Sigmoid colon (tissue), 7 donors: ENCODE measurements around the gene LRRC7. TPM values are rescaled to one million over a fixed set of nuclear protein-coding genes. Genes with fewer than 3 reads are reported as not detected.
"Not testable (repeated sequence)": the region's sequence is repeated elsewhere in the genome, so short reads cannot be mapped to it uniquely, and the experiment has no call there.

Source experiments
- DNase-seq: peaks from one replicate; pipeline ENCODE4 v3.0.0-alpha.2; 2019
- H3K27ac ChIP-seq, 4 donors: fragments of 200-600 bp; sonication (generic); one replicate each; pipeline ENCODE4 v1.5.1; 2016 to 2019; ENCODE audit warnings: mild to moderate bottlenecking in 1 of 4
- H3K27me3 ChIP-seq, 3 donors: fragments of 200-600 bp; sonication (generic); one replicate each; pipeline ENCODE4 v1.5.1; 2019; ENCODE audit warnings: mild to moderate bottlenecking in 1 of 3
- H3K36me3 ChIP-seq, 4 donors: fragments of 200-600 bp; sonication (generic); one replicate each; pipeline ENCODE4 v1.5.1; 2016 to 2019
- H3K4me1 ChIP-seq, 4 donors: fragments of 200-600 bp; sonication (generic); one replicate each; pipeline ENCODE4 v1.5.1; 2017 to 2019
- H3K4me3 ChIP-seq, 4 donors: fragments of 200-600 bp; sonication (generic); one replicate each; pipeline ENCODE4 v1.5.1; 2017 to 2019; ENCODE audit warnings: mild to moderate bottlenecking in 2 of 4, moderate library complexity in 1 of 4
- H3K9me3 ChIP-seq, 4 donors: fragments of 200-600 bp in 3 of 4; sonication (generic) in 3 of 4; one replicate each; pipeline versions ENCODE4 v1.5.1 to v1.6.1; 2013 to 2019
- EP300 ChIP-seq, 4 donors: sonication (generic); formaldehyde crosslinking; IDR thresholded peaks; one replicate each; pipeline ENCODE4 v1.6.1; 2017; ENCODE audit warnings: antibody characterized with exemption in 4 of 4
- POLR2A ChIP-seq, 2 donors: fragments of 450-650 bp; IDR thresholded peaks; one replicate each; pipeline ENCODE4 v1.6.1; 2016; ENCODE audit warnings: antibody characterized with exemption in 2 of 2, mild to moderate bottlenecking in 2 of 2, moderate library complexity in 2 of 2
- POLR2AphosphoS5 ChIP-seq, 4 donors: sonication (generic); formaldehyde crosslinking; IDR thresholded peaks; one replicate each; pipeline ENCODE4 v1.6.1; 2017; ENCODE audit warnings: antibody characterized with exemption in 4 of 4
- WGBS, 2 donors: extraction: QIAGEN DNeasy Blood & Tissue Kit; methylation state at CpG; one replicate each; pipeline ENCODE4 v1.1.7; 2013; 5-methylcytosine and 5-hydroxymethylcytosine counted together
- intact Hi-C: fragments of 100-400 bp; cut with DNase I; formaldehyde crosslinking; loops from one replicate; pipeline ENCODE4 v1.15.1; 2023
- polyA plus RNA-seq, 3 donors: library from polyadenylated mRNA; stranded (reverse); fragments of 200-250 nt; gene quantifications; one replicate each; pipeline ENCODE4 v1.2.3, GENCODE V29; 2013
- total RNA-seq, 4 donors: library from RNA; depleted of rRNA; stranded (reverse); fragments of >200 nt; gene quantifications; one replicate each; pipeline ENCODE4 v1.1.0, GENCODE V29; 2016
- TF ChIP-seq, protein P1 (sequence below), 4 experiments: fragments of 450-650 bp in 3 of 4; fragments of 200-600 bp in 1 of 4; IDR thresholded peaks; one replicate each; pipeline ENCODE4 v1.5.1; 2016 to 2019; ENCODE audit warnings: antibody characterized with exemption in 4 of 4, mild to moderate bottlenecking in 3 of 4, moderate library complexity in 2 of 4
- donor health status: healthy with polysubstance abuse.
- donor health status: Bipolar disorder and iron deficiency.
- donor health status: healthy.

Gene LRRC7
- total and polyA plus RNA-seq, 7 donors: 0.16 to 1.9 (median 0.41) TPM; not detected in 2

DNA sequence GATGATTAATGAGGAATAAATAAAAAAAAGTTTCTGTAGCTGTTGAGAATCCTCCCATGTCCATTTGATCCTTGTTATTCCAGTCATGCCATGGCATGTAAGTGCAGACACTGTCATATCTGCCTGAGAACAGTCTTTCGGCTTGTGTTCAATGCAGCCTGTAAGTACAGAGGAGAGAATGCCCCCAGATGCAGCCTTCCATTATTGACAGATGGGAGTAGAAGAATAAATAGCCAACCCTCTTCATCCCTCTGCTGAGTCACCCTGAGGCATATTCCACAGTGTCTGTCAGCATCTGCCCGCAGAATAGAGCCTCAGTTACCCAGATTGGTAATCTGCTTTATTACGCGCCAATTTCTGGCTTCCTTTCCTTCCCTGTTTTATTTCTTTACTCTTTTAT is 139.4 kb downstream of the LRRC7 start:
- TF ChIP-seq POLR2A (IDR thresholded peaks at IDR 0.05): no peak
- TF ChIP-seq, protein P1, sequence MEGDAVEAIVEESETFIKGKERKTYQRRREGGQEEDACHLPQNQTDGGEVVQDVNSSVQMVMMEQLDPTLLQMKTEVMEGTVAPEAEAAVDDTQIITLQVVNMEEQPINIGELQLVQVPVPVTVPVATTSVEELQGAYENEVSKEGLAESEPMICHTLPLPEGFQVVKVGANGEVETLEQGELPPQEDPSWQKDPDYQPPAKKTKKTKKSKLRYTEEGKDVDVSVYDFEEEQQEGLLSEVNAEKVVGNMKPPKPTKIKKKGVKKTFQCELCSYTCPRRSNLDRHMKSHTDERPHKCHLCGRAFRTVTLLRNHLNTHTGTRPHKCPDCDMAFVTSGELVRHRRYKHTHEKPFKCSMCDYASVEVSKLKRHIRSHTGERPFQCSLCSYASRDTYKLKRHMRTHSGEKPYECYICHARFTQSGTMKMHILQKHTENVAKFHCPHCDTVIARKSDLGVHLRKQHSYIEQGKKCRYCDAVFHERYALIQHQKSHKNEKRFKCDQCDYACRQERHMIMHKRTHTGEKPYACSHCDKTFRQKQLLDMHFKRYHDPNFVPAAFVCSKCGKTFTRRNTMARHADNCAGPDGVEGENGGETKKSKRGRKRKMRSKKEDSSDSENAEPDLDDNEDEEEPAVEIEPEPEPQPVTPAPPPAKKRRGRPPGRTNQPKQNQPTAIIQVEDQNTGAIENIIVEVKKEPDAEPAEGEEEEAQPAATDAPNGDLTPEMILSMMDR (IDR thresholded peaks at IDR 0.05): no peak
- no peak for TF ChIP-seq POLR2AphosphoS5 (IDR thresholded peaks at IDR 0.05)
- TF ChIP-seq EP300 (IDR thresholded peaks at IDR 0.05): no peak
- WGBS, 2 donors: 74 to 85% methylated on average over 4 of the region's 4 CpGs
- no peak for DNase-seq

DNA sequence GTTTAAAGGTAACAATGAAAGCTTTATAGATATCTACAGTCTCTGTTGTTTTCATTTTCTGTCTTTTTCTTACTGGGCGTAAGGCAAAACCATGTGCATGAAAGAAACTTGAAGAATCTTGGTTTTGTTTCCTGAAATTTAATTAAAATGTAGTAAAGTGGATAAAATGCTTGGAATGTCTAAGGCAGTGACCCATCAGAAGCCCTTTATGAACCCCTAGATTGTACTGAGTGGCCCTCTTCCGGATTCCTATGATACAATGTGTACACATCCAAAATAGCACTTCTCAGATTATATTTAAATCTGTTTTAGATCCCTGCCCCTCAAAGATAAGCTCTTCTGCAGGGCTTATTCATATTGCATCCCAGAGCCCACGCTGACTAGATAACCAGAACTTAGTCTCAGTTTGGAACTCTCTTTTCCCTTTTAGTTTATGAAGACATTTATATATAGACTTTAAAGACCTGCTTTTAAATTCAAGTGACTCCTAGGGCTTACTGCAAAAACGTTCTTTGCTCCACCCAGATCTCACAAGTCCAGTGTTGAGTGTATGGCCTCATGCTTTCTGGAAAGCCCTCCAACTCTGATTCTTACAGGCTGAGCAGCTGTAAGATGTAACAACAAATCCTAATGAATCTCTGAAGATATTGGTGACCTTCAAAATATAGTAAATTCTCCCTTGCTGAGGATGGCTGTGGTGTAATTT is 142.9 kb downstream of the LRRC7 start:
- Histone ChIP-seq H3K4me1 (no peaks in the 10 kb centered on the region), H3K9me3 (no peaks in the 10 kb centered on the region), H3K4me3 (no peak overlapping the region), H3K27ac (no peak overlapping the region), H3K36me3 (no peaks in the 10 kb centered on the region), H3K27me3 (no peaks in the 10 kb centered on the region)
- no peak for TF ChIP-seq POLR2AphosphoS5 (IDR thresholded peaks at IDR 0.05)
- no peak for TF ChIP-seq EP300 (IDR thresholded peaks at IDR 0.05)
- TF ChIP-seq POLR2A (IDR thresholded peaks at IDR 0.05): no peak
- TF ChIP-seq, protein P1 (IDR thresholded peaks at IDR 0.05): no peak
- 33 to 40% methylated on average over 4 of the region's 4 CpGs for WGBS, 2 donors
- intact Hi-C loops: no loop called here
- DNase-seq: no peak

More for the DNA sequence above, 139.4 kb downstream of the LRRC7 start:
- no peaks in the 10 kb centered on the region for H3K36me3 ChIP-seq
- no peaks in the 10 kb centered on the region for H3K4me1 ChIP-seq
- intact Hi-C loops: no loop called here
- H3K9me3 ChIP-seq: no peaks in the 10 kb centered on the region
- H3K27me3 ChIP-seq: no peaks in the 10 kb centered on the region
- no peak overlapping the region for H3K4me3 ChIP-seq
- no peak overlapping the region for H3K27ac ChIP-seq

- Histone ChIP-seq H3K4me3 (no peak overlapping the region), H3K27ac (no peak overlapping the region), H3K9me3 (no peaks in the 10 kb centered on the region), H3K4me1 (no peaks in the 10 kb centered on the region), H3K36me3 (no peaks in the 10 kb centered on the region), H3K27me3 (no peaks in the 10 kb centered on the region)
- intact Hi-C loops: no loop called here
- TF ChIP-seq EP300 (IDR thresholded peaks at IDR 0.05) (no peak), POLR2AphosphoS5 (IDR thresholded peaks at IDR 0.05) (no peak), POLR2A (IDR thresholded peaks at IDR 0.05) (no peak)
- TF ChIP-seq, protein P1 (IDR thresholded peaks at IDR 0.05): no peak
- no peak for DNase-seq
- WGBS, 2 donors: 29 to 69% methylated on average over 4 of the region's 4 CpGs
These were observed 143.6 kb downstream of the LRRC7 start for GRCh38 chr1:69711190-69711930.

DNA sequence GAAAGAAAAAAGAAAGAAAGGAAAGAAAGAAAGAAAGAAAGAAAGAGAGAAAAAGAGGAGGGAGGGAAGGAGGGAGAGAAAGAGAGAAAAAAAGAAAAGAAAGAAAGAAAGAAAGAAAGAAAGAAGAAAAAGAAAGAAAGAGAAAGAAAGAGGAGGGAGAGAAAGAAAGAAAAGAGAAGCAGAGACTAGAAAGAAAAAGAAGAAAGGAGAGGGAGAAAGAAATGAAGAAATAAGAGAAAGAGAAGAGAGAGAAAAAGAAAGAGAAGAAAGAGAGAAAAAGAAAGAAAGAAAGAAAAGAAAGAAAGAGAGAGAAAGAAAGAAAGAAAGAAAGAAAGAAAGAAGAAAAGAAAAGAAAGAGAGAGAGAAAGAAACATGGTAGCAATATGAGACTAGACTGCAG is 150.1 kb downstream of the LRRC7 start:
- H3K27ac ChIP-seq, H3K27me3 ChIP-seq, H3K9me3 ChIP-seq, H3K4me1 ChIP-seq, H3K4me3 ChIP-seq, H3K36me3 ChIP-seq, intact Hi-C loops, DNase-seq: not testable (repeated sequence)

- intact Hi-C loops: no loop called here
- 55 to 59% methylated on average over 1 of the region's 1 CpG for WGBS, 2 donors
- H3K4me3 ChIP-seq: no peak overlapping the region
- no peaks in the 10 kb centered on the region for H3K36me3 ChIP-seq
- no peaks in the 10 kb centered on the region for H3K27me3 ChIP-seq
- no peaks in the 10 kb centered on the region for H3K9me3 ChIP-seq
- no peaks in the 10 kb centered on the region for H3K4me1 ChIP-seq
- DNase-seq: no peak
- H3K27ac ChIP-seq: no peak overlapping the region
- no peak for TF ChIP-seq EP300 (IDR thresholded peaks at IDR 0.05)
- no peak for TF ChIP-seq POLR2AphosphoS5 (IDR thresholded peaks at IDR 0.05)
- TF ChIP-seq, protein P1 (IDR thresholded peaks at IDR 0.05): no peak
- no peak for TF ChIP-seq POLR2A (IDR thresholded peaks at IDR 0.05)
These were observed 160.5 kb downstream of the LRRC7 start for GRCh38 chr1:69728206-69728605.
